SH-SY5Y (cell line): ENCODE data around the gene EYA2.

ENCODE experiments used
- GATA2 ChIP-seq: IDR thresholded peaks from 2 replicates; pipeline ENCODE4 v1.6.1; 2011; ENCODE audit warnings: mild to moderate bottlenecking, low read depth, low read length
- GATA3 ChIP-seq: IDR thresholded peaks from 2 replicates; pipeline ENCODE4 v1.6.1; 2011; ENCODE audit warnings: low read depth, mild to moderate bottlenecking, low read length, moderate library complexity

Gene EYA2

GRCh38 chr20:46883892-46884291 is 10.8 kb upstream of the EYA2 start:
- TF ChIP-seq GATA3 (no peak), GATA2 (no peak)

GRCh38 chr20:46890682-46891081 is 4.0 kb upstream of the EYA2 start:
- TF ChIP-seq GATA3 (no peak), GATA2 (no peak)

- TF ChIP-seq GATA3 = no peak
- TF ChIP-seq GATA2 = no peak
These were observed 1.6 kb upstream of the EYA2 start for GRCh38 chr20:46893051-46893450.

- TF ChIP-seq GATA2 (no peak), GATA3 (no peak)
These were observed 615 bp upstream of the EYA2 start for GRCh38 chr20:46893877-46894578.

GRCh38 chr20:46894971-46895905 is 595 bp downstream of the EYA2 start:
- TF ChIP-seq GATA2 = no peak
- TF ChIP-seq GATA3 = no peak

- TF ChIP-seq GATA2 (no peak), GATA3 (no peak)
These were observed 1.2 kb downstream of the EYA2 start for GRCh38 chr20:46895906-46896242.

- TF ChIP-seq GATA2 = no peak
- TF ChIP-seq GATA3 = no peak
These were observed 2.8 kb downstream of the EYA2 start for GRCh38 chr20:46897328-46897880.

- TF ChIP-seq GATA3 (no peak), GATA2 (no peak)
These were observed 3.8 kb downstream of the EYA2 start for GRCh38 chr20:46898423-46898822.

GRCh38 chr20:46899621-46900020 is 5.0 kb downstream of the EYA2 start:
- TF ChIP-seq GATA2 (no peak), GATA3 (no peak)

- TF ChIP-seq GATA2 (no peak), GATA3 (no peak)
These were observed 5.4 kb downstream of the EYA2 start for GRCh38 chr20:46900086-46900485.

- TF ChIP-seq GATA2 = no peak
- TF ChIP-seq GATA3 = no peak
These were observed 6.2 kb downstream of the EYA2 start for GRCh38 chr20:46900826-46901225.

- TF ChIP-seq GATA2 = no peak
- no peak for TF ChIP-seq GATA3
These were observed 7.0 kb downstream of the EYA2 start for GRCh38 chr20:46901638-46902037.

- no peak for TF ChIP-seq GATA3
- no peak for TF ChIP-seq GATA2
These were observed 8.6 kb downstream of the EYA2 start for GRCh38 chr20:46903256-46903655.

- no peak for TF ChIP-seq GATA2
- TF ChIP-seq GATA3 = no peak
These were observed 9.3 kb downstream of the EYA2 start for GRCh38 chr20:46903937-46904336.

GRCh38 chr20:46905364-46906125 is 10.9 kb downstream of the EYA2 start:
- TF ChIP-seq GATA3 (no peak), GATA2 (no peak)
